Measurements from ENCODE around the gene FSTL4. TPM values are rescaled to one million over a fixed set of nuclear protein-coding genes. Genes with fewer than 3 reads are reported as not detected.

Gene FSTL4
- total and polyA plus RNA-seq, 2 of the 4 experiments (the other 2 are of a cell fraction): 0.18 TPM; not detected in 1

DNA sequence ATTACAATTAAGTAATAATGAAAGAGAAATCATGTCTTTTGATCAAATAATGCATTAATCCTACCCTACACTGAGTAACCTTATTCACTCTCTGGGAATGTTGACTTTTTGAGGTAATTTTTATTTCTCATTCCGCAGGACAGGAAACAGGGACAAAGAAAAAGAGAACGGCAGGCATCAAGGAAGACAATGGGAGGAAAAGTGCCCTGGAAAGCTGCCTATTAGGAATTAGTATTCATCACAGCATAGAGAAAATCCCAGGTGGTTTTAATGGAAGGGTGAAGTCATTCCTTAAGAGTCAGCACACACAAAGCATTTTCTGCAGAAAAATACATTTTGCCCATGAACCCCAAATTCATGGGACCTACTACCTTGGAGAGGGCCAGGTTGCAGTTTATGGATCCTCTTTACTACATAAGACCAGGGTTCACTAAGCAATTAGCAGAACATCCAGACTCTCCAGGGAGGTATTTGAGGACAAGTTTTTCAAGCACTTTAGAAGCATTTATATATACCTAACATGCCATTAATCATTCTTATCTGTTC is 9.4 kb downstream of the FSTL4 start:
- no peak overlapping the region for H3K9ac ChIP-seq (ENCODE audit: low read depth, low read length)
- no peak for TF ChIP-seq FOS (IDR thresholded peaks at IDR 0.05; ENCODE audit: low read depth, low read length)
- no peak for TF ChIP-seq SMC3 (IDR thresholded peaks at IDR 0.05; ENCODE audit: low read depth, low read length)
- TF ChIP-seq NFE2L2 (IDR thresholded peaks at IDR 0.05; ENCODE audit: low read depth, low read length): no peak
- TF ChIP-seq ELK1 (IDR thresholded peaks at IDR 0.05; ENCODE audit: borderline replicate concordance, low read depth, low read length): no peak
- no peak for TF ChIP-seq RFX5 (IDR thresholded peaks at IDR 0.05; ENCODE audit: low read depth, low read length)
- no peak for TF ChIP-seq POLR2A (IDR thresholded peaks at IDR 0.05; ENCODE audit: low read depth, low read length)
- no peak for TF ChIP-seq RAD21 (IDR thresholded peaks at IDR 0.05; ENCODE audit: low read length)
- TF ChIP-seq RCOR1 (IDR thresholded peaks at IDR 0.05; ENCODE audit: insufficient replicate concordance, low read length): no peak
- no peak for TF ChIP-seq MXI1 (IDR thresholded peaks at IDR 0.05; ENCODE audit: borderline replicate concordance, low read depth, low read length)
- TF ChIP-seq BHLHE40 (IDR thresholded peaks at IDR 0.05; ENCODE audit: low read depth, low read length): no peak
- TF ChIP-seq, protein P1, sequence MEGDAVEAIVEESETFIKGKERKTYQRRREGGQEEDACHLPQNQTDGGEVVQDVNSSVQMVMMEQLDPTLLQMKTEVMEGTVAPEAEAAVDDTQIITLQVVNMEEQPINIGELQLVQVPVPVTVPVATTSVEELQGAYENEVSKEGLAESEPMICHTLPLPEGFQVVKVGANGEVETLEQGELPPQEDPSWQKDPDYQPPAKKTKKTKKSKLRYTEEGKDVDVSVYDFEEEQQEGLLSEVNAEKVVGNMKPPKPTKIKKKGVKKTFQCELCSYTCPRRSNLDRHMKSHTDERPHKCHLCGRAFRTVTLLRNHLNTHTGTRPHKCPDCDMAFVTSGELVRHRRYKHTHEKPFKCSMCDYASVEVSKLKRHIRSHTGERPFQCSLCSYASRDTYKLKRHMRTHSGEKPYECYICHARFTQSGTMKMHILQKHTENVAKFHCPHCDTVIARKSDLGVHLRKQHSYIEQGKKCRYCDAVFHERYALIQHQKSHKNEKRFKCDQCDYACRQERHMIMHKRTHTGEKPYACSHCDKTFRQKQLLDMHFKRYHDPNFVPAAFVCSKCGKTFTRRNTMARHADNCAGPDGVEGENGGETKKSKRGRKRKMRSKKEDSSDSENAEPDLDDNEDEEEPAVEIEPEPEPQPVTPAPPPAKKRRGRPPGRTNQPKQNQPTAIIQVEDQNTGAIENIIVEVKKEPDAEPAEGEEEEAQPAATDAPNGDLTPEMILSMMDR (conservative IDR thresholded peaks at IDR 0.05; ENCODE audit: low read depth, low read length): no peak
- H3K4me3 ChIP-seq (ENCODE audit: insufficient read depth, low read depth, low read length): no peak overlapping the region
- no peaks in the 10 kb centered on the region for H4K20me1 ChIP-seq (ENCODE audit: insufficient read depth, low read length)
- ATAC-seq (ENCODE audit: low read depth) (no peak), DNase-seq (no peak)
- H3K27ac ChIP-seq (ENCODE audit: insufficient read depth, low read length): no peak overlapping the region
- in situ Hi-C loops (cut with MboI; ENCODE audit: low sequenced_read_pairs) (no loop called here), dilution Hi-C loops (cut with HindIII; ENCODE audit: low sequenced_read_pairs, unreplicated experiment) (no loop called here), intact Hi-C loops (cut with micrococcal nuclease) (no loop called here)
- no peak overlapping the region for H2BK15ac ChIP-seq (ENCODE audit: low read depth, low read length)
- no peak overlapping the region for H4K5ac ChIP-seq (ENCODE audit: low read depth, low read length)
- no peak overlapping the region for H2AK5ac ChIP-seq (ENCODE audit: low read depth, low read length)
- H3K79me1 ChIP-seq (ENCODE audit: low read depth in 1 of 2, low read length in 2 of 2): no peaks in the 10 kb centered on the region
- H3K23ac ChIP-seq (ENCODE audit: low read depth, low read length): no peak overlapping the region
- H2AFZ ChIP-seq (replicated peaks; ENCODE audit: low read length, poor library complexity): no peak overlapping the region
- H2BK5ac ChIP-seq (ENCODE audit: low read depth, low read length, poor library complexity, severe bottlenecking): no peak overlapping the region
- no peaks in the 10 kb centered on the region for H3K9me3 ChIP-seq (ENCODE audit: control insufficient read depth, insufficient read depth, low read length)
- no peak overlapping the region for H3K4me2 ChIP-seq (ENCODE audit: low read depth, low read length)
- H3K14ac ChIP-seq (replicated peaks; ENCODE audit: low read depth, low read length): no peak overlapping the region
- no peak overlapping the region for H2BK20ac ChIP-seq (ENCODE audit: low read depth, low read length)
- ChIA-PET POLR2A (ENCODE audit: unreplicated experiment) (no interaction called here), CTCF (no interaction called here)
- H3K36me3 ChIP-seq (ENCODE audit: control insufficient read depth, insufficient read depth, low read length): no peaks in the 10 kb centered on the region
- H4K8ac ChIP-seq (ENCODE audit: low read depth in 2 of 2, low read length in 2 of 2): no peak overlapping the region
- H3K4me1 ChIP-seq (ENCODE audit: control insufficient read depth, insufficient read depth, low read length): no peaks in the 10 kb centered on the region
- H3K27me3 ChIP-seq (ENCODE audit: control insufficient read depth, insufficient read depth, low read length): no peaks in the 10 kb centered on the region
- H2BK120ac ChIP-seq (ENCODE audit: low read depth, low read length): no peak overlapping the region
- no peak overlapping the region for H3K18ac ChIP-seq (ENCODE audit: low read depth, low read length)
- no peak overlapping the region for H3K4ac ChIP-seq (ENCODE audit: low read depth, low read length)
- no peak overlapping the region for H4K91ac ChIP-seq (ENCODE audit: insufficient read depth, low read depth, low read length)
- H2AK9ac ChIP-seq (replicated peaks; ENCODE audit: low read depth, low read length, poor library complexity): no peak overlapping the region
- H3K9me1 ChIP-seq (ENCODE audit: insufficient read depth, low read length): no peaks in the 10 kb centered on the region
- no TSS peak for BruUV-seq (replicated peaks)
- no peak overlapping the region for H3K56ac ChIP-seq (ENCODE audit: extremely low read depth, insufficient read depth, low read length)
- whole genome bisulfite sequencing, 2 experiments (ENCODE audit: extremely low coverage in 2 of 2, insufficient read length in 1 of 2): no CpG with 5 or more reads among the region's 2 CpGs

All from IMR-90 (cell line).